ENCODE results near the gene ARHGEF6.
A peak's percentile ranks its signal among the peaks of the same experiment; 100 is the strongest.

Gene ARHGEF6

GRCh38 chrX:136643243-136643642 lies 137.5 kb downstream of the ARHGEF6 start:
- no peak for DNase-seq

GRCh38 chrX:136639506-136640176 lies 141.1 kb downstream of the ARHGEF6 start:
- DNase-seq: no peak

GRCh38 chrX:136636121-136636520 lies 144.6 kb downstream of the ARHGEF6 start:
- no peak for DNase-seq

GRCh38 chrX:136635235-136635634 lies 145.5 kb downstream of the ARHGEF6 start:
- no peak for DNase-seq

GRCh38 chrX:136630881-136631280 lies 149.9 kb downstream of the ARHGEF6 start:
- no peak for DNase-seq

- DNase-seq: no peak
These were observed 151.5 kb downstream of the ARHGEF6 start for GRCh38 chrX:136629084-136629750.

GRCh38 chrX:136627409-136627808 lies 153.3 kb downstream of the ARHGEF6 start:
- DNase-seq: peak in 1 of 2 donors; percentile 29

GRCh38 chrX:136626891-136627290 lies 153.8 kb downstream of the ARHGEF6 start:
- DNase-seq: no peak

GRCh38 chrX:136626237-136626636 lies 154.5 kb downstream of the ARHGEF6 start:
- no peak for DNase-seq

GRCh38 chrX:136625246-136625645 lies 155.5 kb downstream of the ARHGEF6 start:
- DNase-seq: no peak

- DNase-seq: no peak
These were observed 157.3 kb downstream of the ARHGEF6 start for GRCh38 chrX:136623396-136623795.

GRCh38 chrX:136622568-136622967 lies 158.2 kb downstream of the ARHGEF6 start:
- DNase-seq: no peak

- DNase-seq: no peak
These were observed 160.0 kb downstream of the ARHGEF6 start for GRCh38 chrX:136620780-136621179.

- peak; percentile 44 to 45 for DNase-seq
These were observed 160.7 kb downstream of the ARHGEF6 start for GRCh38 chrX:136619899-136620505.

GRCh38 chrX:136616987-136617685 lies 163.6 kb downstream of the ARHGEF6 start:
- DNase-seq: peak in 1 of 2 donors; percentile 33

Data from stimulated activated CD4-positive, alpha-beta T cell treated with anti-CD3 and anti-CD28 coated beads, Interleukin-2, amount 100 ng/mL, for 24 hours (primary cell).